GM21367 (cell line): ENCODE data around the gene PDE3A.

Experiments
- ATAC-seq: cut with Tn5 transposase; IDR thresholded peaks from one replicate; pipeline ENCODE4 v1.9.1; 2021; ENCODE audit not compliant: unreplicated experiment

PDE3A gene

DNA sequence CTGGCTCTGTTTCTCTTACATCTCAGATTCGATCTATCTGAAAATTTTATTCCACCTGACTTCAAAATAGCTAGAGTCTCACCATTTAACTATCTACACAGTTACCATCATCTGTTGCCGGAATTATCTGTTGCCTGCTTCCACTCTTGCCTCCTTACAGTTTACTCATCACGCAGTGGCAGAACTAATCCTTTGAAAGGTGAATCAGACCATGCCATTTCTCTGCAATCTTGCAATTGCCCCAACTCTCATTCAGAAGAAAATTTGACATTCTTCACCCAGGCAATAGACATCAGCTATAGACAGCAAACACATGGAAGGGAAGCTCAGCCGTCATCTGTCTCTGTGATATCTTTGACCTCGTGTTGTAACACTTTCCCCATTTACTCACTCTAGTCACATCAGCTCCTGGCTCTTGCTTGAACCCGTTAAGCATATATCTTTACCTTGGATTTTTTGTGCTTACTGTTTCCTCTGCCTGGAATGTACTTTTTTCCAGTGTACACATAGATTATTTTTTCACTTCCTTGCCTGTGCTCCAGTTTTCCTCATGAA lies 85.5 kb downstream of the PDE3A start:
- no peak for ATAC-seq

DNA sequence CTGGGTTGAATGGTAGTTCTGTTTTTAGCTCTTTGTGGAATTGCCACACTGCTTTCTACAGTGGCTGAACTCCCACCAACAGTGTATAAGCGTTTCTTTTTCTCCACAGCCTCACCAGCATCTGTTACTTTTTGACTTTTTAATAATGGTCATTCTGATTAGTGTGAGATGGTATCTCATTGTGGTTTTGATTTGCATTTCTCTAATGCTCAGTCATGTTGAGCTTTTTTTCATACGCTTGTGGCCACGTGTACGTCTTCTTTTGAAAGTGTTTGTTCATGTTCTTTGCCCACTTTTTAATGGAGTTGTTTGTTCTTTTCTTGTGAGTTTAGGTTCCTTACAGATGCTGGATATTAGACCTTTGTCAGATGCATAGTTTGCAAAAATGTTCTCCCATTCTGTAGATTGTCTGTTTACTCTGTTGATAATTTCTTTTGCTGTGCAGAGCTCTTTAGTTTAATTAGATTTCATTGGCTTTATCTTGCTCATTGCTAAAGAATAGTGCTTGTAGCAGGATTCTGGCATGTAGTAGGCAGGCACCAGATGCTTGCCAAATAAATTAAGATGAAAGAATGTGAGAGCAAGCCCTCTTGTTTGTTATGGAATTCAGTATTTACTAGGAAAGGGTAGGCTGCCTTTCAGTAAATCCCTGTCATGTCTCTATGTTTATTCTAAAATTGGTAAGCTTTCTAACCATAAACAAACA lies 86.8 kb downstream of the PDE3A start:
- no peak for ATAC-seq

DNA sequence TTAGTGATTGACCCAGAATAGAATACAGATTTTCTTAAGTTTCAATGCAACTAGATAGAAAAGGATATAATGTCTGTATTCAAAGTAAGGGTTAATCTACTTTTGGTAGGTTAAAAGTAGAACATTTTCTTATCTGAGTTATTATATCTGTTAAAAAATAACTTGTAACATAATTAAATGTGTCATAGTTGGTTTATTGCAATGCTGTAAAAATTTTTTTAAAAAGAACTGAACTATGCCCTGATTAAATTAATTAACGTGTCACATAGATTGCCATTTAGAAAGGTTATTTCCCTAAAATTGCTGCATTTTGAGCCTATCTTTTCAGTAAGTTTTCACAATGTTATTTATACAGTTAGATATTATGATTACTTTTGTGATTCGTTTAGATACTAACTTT lies 89.2 kb downstream of the PDE3A start:
- no peak for ATAC-seq

DNA sequence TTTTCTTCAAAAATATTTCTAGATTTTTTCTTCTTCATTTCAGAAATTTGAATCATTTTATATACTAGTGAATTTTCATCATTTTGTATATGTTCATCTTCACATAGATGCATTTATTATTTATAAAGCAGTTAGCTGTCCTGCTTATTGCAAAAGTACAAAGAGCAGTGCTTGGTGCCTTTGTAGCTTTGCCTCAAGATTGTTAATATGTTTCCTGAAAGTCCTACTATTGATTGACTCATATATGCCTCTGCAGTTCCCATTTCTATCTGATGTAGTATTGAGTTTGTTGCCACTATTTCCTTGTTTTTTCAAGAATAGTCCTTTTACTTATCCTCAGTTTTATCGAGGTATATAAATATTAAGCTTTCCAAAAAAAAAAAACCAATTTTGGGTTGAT lies 89.7 kb downstream of the PDE3A start:
- no peak for ATAC-seq

DNA sequence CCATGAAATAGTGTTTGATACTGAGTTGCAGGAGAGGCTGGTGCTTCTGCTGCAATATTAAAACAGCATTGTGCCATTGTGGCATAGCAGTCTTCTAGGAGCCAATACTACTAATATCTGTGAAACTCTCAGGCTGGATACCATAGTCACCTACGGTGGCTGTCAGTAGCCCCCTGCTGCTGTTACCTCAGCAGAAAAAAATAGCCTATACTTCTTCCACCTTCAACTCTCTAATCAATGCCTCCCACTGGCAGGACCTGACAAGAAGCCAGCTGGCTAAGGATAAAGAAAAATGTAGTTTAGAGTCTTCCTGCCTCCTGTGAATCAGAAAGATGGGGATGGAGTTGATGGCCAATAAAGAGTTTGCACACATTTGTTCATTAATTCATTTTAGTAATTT lies 91.6 kb downstream of the PDE3A start:
- ATAC-seq = no peak

DNA sequence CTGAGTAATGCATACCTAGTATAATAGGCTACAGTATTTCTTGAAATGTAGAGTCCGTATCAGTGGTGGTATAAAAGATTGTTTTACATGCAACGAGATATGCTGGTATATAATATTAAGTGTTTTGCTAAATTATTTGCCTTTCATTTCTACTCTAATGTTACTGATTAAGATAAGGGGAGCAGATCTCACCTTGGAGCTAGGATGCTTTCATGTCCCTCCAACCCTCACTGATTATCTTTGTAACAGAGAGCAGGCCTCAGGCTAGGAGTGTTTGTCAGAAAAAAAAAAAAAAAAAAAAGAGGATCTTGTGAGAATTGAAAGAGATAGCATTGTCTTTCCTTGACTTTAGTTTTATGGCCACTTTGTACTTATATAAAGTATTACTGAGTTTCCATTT lies 92.6 kb downstream of the PDE3A start:
- no peak for ATAC-seq

DNA sequence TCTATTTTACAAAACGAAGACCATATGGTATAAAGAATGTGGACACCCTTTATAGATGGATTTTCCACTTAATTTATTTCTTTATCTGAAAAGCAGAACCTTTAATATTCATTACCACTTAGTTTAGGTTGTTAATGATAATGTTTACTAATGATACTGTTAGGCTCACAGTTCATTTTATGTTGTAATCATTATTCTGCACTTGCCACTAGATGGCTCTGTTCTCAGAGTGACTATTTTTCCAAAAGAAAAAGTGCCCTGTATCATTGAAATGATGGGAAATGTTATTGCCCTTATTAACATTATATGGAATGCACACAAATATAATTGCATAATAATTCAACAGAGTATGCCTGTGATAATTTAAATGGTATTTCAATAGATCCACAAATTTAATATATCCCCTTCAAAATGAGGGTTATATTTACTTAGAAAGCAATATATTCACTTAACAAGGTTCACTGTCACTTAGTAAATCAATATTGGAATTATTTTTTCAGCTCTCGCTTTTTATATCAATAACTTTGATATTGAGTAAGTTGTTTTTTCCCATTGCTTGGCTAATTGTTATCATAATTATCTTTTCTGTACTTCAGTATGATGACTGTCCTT lies 95.7 kb downstream of the PDE3A start:
- ATAC-seq = no peak

DNA sequence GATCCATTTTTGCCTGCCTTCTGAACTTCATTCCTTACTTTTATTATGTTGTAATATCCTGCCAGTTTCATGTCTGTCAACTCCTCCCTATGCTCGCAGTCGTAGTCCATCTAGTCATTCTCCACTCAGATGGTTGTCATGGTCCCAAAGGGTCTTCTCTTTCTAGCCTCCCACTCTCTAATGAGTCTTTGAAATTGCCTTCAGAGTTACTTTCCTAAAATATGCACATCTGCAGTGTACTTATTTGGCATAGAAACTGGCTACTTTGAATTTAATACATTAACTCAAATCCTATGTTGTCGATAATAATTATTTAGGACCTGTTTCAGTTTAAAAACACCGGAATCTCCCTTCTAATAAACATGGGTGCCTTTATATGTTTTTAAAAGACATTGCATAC lies 101.0 kb downstream of the PDE3A start:
- ATAC-seq = no peak

DNA sequence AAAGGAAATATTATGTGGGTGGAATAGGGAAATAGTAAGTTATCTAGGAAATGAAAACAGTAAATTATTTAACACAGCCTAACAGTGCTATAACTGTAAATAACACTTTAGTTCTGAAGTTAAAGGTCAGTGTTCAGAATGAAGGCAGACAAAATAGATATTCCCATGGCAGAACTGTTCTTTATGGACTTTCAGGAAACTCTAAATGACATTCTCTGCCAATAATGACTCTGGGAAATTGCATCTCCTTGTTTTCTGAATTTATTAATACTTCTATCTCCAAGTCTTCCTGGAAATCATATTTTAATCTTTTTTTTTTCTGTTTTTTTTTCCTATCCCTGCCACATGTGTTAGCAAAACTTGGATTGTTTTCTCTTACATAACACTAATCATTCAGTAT lies 101.4 kb downstream of the PDE3A start:
- no peak for ATAC-seq

DNA sequence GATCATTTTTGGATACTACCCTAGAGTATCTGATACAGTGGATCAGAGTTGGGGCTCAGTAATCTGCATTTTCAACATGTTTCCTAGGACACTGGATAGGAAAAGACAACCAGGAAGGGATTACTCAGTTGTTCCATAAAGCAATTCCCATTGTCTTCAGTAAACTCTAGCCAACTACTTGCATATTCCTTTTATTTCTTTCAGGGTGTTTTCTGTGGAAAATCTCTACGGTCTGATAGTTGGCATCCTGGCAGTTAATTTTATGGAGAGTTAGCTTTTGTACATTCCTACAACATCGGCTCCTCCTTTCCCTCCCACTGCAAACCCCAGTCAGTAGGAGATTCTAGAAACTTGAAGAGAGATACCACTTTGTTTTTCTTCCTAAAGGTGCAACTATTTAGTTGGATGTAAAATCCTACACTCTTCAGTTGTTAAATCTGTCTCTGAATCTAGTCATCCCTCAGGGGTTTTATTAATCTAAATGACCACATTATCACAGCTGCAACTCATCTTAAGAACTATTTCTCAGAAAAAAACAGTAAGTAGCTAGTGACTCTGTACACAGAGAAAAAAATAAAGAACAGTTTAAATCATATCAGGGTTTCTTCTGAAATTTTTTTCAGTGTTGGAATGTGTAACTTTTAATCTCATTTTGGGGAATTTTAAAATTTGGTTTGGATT lies 103.9 kb downstream of the PDE3A start:
- ATAC-seq = no peak

DNA sequence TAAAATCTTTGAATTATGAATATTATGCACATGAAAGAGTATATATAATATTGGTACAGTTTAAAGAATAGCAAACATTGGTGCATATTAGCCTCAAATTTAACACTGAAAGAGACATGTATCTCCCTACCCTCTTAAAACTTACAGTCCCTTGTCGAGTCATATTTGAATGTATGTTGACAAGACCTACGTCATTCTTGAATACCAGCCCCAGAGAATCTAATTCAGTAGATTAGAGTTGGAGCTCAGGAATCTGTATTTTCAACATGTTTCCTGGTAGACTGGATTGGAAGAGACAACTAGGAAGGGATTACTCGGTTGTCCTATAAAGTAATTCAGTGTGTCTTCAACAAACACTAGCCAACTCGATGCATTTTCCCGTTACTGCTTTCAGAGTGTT lies 104.8 kb downstream of the PDE3A start:
- ATAC-seq = no peak

DNA sequence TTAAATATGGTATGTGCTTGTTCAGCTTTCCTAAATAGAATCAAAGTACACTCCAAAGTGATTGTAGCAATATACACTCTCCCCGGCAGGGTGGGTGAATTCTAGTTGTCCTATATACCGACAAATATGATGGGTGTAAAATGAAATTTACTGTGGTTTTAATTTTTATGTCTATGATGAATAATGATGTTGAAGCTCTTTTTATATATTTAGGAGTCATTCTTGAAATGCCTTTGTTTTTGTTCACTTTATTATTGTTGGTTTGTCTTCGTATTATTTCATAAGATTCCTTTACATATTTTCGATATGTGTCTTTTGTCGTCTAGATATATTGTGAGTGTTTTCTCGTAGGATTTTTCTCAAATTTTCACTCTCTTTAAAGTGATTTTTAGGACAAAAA lies 105.7 kb downstream of the PDE3A start:
- ATAC-seq = no peak

DNA sequence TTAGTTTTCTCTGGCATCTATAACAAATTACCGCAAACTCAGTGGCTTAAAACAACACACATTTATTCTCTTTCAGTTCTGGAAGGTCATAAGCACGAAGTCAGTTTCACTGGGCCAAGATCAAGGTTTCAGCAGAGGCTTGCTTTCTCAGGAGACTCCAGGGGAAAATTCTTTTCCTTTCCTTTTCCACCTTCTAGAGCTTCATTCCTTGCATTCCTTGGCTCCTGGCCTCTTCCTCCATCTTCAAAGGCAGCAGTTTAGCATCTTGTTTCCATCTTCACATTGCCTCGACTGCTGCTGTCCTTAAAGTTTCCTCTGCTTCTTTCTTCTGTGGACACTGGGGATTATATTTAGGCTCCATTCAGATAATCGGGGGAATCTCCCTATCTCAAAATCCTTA lies 106.1 kb downstream of the PDE3A start:
- no peak for ATAC-seq

DNA sequence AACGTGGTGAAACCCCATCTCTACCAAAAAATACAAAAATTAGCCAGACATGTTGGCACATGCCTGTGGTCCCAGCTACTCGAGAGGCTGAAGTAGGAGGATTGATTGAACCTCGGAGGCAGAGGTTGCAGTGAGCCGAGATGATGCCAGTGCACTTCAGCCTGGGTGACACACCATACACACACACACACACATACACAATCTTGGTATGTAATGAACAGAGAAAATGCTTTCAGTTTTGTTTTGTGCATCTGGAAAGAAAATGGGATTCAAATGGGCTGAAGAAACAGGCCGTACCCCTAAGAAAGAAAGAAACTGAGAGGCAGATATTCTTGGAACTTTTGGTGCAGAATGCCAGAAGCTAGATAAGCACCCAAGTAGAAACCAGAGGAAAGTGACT lies 107.2 kb downstream of the PDE3A start:
- ATAC-seq = no peak

DNA sequence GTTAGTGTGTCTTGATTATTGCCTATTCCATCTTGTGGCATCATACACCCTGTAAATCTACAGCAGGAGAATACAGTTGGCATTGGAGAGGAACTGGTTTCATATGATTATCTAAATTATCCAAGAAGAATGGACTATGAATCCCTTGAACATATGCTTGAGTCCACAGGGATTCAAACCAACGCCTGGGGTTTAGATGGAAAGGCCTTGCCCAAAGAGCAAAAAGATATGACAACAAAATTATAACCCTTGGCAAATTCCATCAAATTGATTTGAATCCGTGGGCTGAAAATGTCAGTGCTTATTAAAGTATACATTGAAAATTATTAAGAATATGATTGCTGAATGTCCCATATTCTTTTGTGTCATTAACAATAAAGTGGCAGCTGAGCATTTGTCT lies 108.2 kb downstream of the PDE3A start:
- no peak for ATAC-seq

DNA sequence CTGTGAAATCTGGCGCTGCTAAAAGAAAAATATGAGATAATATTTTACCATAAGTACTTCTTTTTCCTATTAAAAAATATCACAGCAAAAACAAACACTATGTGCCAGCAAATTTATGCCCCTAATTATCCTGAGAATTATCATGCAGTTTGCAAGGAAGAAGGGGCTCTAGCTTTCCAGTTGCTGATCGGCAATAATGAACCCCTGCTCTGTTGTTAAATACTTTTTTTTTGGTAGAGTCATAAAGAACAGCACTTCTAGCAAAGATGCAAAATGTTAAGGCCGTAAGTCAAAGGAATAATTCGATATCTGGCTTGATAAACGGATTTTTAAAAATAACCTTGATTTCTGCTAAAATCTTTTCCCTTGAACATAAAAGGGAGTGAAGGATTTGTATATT lies 108.9 kb downstream of the PDE3A start:
- no peak for ATAC-seq

DNA sequence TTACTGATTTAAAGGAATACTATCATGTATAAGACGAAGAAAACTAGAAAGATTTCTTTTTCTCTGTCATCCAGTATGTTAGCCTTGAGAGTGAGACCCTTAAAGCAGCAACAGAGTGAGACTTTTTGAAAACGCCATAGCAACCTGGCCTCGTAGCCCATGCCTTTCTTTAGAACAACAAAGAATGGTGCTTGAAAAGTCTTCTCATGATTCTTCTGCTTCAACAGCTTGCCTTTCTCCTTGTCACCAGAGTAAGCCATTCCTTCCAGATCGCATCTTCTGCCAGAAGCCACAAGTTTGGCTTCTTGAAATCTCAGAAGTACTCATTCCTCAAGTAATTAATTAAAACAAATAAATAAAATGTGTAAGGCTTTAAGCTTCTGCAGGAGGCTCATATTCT lies 109.3 kb downstream of the PDE3A start:
- no peak for ATAC-seq

DNA sequence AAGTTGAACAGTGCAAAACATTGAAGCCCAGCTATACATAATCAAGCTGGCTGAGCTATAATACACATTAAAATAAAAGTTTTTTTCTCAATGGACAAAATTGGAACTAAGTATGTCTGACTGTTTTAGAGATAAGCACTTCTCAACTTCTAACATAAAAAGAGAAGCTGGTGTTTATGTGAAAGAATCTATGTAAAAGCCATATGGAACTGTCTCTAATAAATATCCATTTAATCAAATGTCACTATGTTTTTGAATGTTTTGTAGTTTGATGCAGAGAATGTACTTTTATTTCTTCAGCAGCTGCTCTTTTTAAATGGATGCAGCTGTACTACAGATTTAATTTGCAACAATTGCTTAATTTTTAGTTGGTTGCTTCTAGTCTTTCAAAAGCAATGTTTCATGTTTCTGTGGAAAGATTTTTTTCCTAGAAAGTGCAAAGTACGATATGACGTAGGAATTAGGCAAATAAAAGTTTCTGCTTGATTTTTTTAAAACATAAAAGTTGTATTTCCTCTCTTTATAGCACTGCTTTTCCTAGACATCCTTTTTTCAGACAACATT lies 114.2 kb downstream of the PDE3A start:
- no peak for ATAC-seq

DNA sequence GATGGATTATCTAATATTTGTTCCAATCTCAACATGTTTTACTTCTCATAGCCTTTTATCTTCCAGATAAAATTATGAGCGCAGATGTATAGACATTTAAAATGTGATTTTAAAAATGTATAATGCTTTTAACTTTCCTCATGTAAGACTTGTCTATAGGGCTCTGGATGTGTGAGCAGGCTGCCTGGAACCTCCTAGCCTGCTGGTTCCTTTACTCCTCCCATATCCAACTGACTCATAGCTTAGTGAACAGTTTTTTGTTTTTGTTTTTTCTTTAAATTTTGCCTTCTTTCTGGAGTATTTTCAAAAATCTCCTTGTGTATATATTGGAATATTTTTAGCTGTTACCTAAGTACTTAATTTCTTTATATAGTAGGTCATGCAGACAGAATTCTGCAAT lies 115.4 kb downstream of the PDE3A start:
- ATAC-seq = no peak

DNA sequence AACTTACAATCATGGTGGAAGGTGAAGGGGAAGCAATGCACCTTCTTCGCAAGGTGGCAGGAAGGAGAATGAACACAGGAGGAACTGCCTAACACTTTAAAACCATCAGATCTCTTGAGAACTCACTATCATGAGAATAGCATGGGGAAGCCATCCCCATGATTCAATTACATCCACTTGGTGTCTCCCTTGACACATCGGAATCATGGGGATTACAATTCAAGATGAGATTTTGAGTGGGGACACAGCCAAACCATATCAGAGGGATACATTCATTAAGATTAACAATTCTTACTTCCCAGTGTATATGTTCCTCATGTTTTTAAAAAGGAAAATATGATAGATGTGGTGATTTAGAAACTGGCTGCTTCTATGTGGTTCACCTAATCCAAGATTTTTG lies 117.9 kb downstream of the PDE3A start:
- no peak for ATAC-seq

DNA sequence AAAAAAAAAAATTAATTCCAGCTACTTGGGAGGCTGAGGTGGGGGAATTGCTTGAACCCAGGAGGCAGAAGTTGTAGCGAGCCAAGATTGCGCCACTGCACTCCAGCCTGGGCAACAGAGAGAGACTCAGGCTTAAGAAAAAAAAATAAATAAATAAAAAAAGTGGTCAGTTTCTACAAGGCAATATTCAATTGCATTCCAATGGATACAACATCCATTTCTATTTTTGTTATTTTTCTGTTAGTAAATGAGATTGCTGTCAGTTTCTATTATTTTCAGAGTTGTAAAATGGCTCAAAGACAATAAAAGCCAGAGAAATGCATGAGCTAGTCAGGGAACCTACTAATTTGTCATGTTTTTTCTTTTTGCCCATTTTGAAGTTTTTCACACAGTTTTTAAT lies 119.2 kb downstream of the PDE3A start:
- ATAC-seq = no peak

DNA sequence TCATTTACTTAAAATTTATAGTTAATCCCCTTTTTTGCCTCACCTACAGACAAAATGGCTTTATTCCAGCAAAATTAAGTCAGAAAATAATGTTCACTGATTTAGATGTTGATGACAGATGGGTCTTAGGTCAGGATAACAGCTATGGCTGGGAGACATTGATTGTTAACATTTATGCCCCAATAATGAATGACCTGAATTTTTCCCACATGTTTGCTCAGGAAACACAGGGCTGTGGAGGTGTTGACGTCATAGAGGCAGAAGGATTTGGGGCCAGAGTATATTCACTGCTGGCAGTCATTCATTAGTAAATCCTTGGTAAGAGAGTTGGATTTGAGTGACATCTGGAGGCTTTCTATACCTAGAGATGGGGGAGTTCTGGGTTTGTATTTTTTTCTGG lies 121.3 kb downstream of the PDE3A start:
- no peak for ATAC-seq
